Activated B cell treated with CpG ODN at 0.5 μM for 24 hours (primary cell): ENCODE data around the gene PCDH17. TPM values are rescaled to one million over a fixed set of nuclear protein-coding genes. Genes with fewer than 3 reads are reported as not detected.

ENCODE experiments used
- ATAC-seq: fragments of 200-7000 bp; cut with Tn5 transposase; one replicate; pipeline ENCODE4 v1.10.0; 2021; ENCODE audit warnings: low read depth, mild to moderate bottlenecking, moderate library complexity
- CTCF ChIA-PET: fragments of 350-600 bp; sonication (Branson Sonifier 250); formaldehyde crosslinking; loops from one replicate; lab custom pipeline; 2021; ENCODE audit warnings: antibody characterized with exemption; lab: Charles Lee
- POLR2A ChIA-PET: fragments of 350-600 bp; sonication (Branson Sonifier 250); formaldehyde crosslinking; loops from one replicate; lab custom pipeline; 2021; ENCODE audit warnings: antibody characterized with exemption; lab: Charles Lee
- DNase-seq: peaks from one replicate; pipeline ENCODE4 v3.0.0; 2022
- H3K27ac Mint-ChIP-seq: one replicate; pipeline ENCODE4 v1.8.0; 2020; ENCODE audit warnings: mixed read lengths
- H3K27me3 Mint-ChIP-seq: one replicate; pipeline ENCODE4 v1.8.0; 2021; ENCODE audit warnings: mixed read lengths
- H3K36me3 Mint-ChIP-seq: one replicate; pipeline ENCODE4 v1.8.0; 2021; ENCODE audit warnings: low read depth, mixed read lengths
- H3K4me1 Mint-ChIP-seq: one replicate; pipeline ENCODE4 v1.8.0; 2021; ENCODE audit warnings: mixed read lengths
- H3K4me3 Mint-ChIP-seq: one replicate; pipeline ENCODE4 v1.8.0; 2020; ENCODE audit warnings: mild to moderate bottlenecking, mixed read lengths
- H3K9me3 Mint-ChIP-seq: one replicate; pipeline ENCODE4 v1.8.0; 2020; ENCODE audit warnings: mixed read lengths
- CTCF ChIP-seq: fragments of 200-600 bp; IDR thresholded peaks from one replicate; pipeline ENCODE4 v1.8.0; 2022; ENCODE audit warnings: antibody characterized with exemption, mild to moderate bottlenecking
- intact Hi-C: fragments of 100-400 bp; cut with micrococcal nuclease; formaldehyde crosslinking; loops from one replicate; pipeline ENCODE4 v1.15.1; 2024
- total RNA-seq: library from RNA; stranded (reverse); gene quantifications from 2 replicates; pipeline ENCODE4 v1.2.3, GENCODE V29; 2022

PCDH17 gene
- total RNA-seq, 1 donor from 2014 or later = not detected

DNA sequence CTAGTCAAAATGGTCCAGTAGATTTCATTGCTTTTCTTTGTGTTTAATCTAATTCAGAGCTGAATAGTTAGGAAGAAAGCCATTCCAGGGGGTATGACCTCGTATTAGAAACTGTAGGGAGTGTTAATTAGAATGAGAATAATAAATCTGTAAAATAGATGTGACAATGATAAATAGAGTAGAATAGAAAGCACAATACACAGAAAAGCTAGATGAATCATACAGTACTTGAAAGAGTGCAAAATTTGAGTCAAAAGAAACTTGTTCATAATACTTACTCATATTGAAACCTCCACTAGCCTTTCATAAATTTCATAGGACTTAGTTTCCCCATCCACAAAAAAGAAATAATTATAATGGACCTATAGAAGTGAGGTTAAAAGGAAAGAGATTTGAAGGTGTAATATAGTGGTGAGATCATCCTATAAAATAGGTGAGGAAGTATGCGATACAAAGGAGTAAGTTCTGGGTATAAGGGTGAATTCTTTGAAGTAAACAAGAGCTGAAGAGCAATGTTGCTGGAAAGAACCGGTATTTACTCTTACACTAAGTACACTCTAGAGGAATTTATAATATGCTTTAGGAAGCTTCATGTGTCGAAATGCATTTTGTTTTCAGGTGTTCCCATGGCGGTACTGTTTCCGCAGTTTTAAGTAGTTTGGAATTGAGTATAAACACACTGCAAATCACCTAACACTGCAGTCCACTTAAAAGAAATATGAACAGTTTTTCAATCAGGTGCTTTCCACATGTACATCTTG is 21.9 kb downstream of the PCDH17 start:
- H3K9me3 Mint-ChIP-seq = peaks cover 2% of the 10 kb centered on the region
- ChIA-PET CTCF (no interaction called here), POLR2A (no interaction called here)
- no peak overlapping the region for H3K4me3 Mint-ChIP-seq
- H3K27me3 Mint-ChIP-seq = no peaks in the 10 kb centered on the region
- H3K27ac Mint-ChIP-seq = no peak overlapping the region
- no peak for ATAC-seq
- no peak for DNase-seq
- no peaks in the 10 kb centered on the region for H3K4me1 Mint-ChIP-seq
- TF ChIP-seq CTCF = no peak
- H3K36me3 Mint-ChIP-seq = no peaks in the 10 kb centered on the region
- intact Hi-C loops = no loop called here

DNA sequence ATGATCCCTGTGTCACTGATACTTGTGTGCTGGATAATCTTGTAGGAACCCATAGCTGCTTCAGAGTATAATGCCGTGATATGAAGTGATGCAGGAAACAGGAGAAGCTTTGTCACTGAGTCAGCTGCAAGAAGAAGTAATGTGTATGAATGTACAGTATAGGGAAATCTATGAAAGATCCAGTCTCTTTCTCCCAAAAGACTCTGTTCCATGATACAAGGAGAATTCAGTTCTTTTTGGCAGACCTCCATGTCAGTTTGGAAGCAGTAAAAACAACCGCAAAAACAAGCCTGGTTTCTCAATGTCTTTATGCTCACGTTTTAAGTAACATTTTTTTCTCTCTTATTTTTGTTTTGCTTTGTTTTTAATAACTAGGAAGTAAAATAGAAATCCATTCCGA is 33.9 kb downstream of the PCDH17 start:
- intact Hi-C loops = no loop called here
- Mint-ChIP-seq H3K9me3 (peaks cover 2% of the 10 kb centered on the region), H3K27ac (no peak overlapping the region), H3K36me3 (no peaks in the 10 kb centered on the region), H3K4me3 (no peak overlapping the region), H3K4me1 (no peaks in the 10 kb centered on the region), H3K27me3 (no peaks in the 10 kb centered on the region)
- CTCF ChIA-PET = no interaction called here
- ATAC-seq = no peak
- TF ChIP-seq CTCF = no peak
- POLR2A ChIA-PET = no interaction called here
- DNase-seq = no peak

DNA sequence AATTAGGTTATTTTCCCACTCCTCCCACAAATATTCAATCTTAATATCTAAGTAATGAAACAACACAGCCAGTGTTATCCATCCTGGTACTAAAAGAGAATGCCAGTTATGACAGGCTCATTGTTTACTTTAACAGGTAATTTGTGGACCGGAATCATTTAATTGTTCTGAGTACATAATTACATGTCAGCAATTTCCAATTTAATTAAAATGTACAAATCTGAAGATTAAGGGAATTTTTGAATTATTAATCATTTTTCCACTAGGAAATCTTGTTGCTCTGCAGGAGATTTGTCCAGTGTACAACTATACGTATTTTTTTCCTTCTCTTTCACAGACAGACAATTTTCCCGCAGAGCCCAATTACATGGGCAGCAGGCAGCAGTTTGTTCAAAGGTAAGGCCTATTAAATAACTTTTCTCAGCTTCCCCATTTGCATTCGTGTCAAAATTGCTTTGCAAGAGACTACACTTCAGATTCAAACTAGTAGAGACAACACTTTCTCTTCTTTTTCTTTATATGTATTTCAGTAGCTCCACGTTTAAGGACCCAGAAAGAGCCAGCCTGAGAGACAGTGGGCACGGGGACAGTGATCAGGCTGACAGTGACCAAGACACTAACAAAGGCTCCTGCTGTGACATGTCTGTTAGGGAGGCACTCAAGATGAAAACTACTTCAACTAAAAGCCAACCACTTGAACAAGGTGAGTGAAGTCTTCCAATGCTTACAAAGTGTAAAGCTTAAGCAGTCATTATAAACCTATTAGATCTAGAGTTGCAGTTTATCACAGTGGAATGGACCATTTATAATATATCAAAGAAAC is 34.8 kb downstream of the PCDH17 start:
- H3K9me3 Mint-ChIP-seq = peaks cover 1% of the 10 kb centered on the region
- no peak overlapping the region for H3K4me3 Mint-ChIP-seq
- H3K27ac Mint-ChIP-seq = no peak overlapping the region
- ChIA-PET POLR2A (no interaction called here), CTCF (no interaction called here)
- H3K27me3 Mint-ChIP-seq = no peaks in the 10 kb centered on the region
- TF ChIP-seq CTCF = no peak
- H3K36me3 Mint-ChIP-seq = no peaks in the 10 kb centered on the region
- H3K4me1 Mint-ChIP-seq = no peaks in the 10 kb centered on the region
- ATAC-seq (no peak), DNase-seq (no peak)
- intact Hi-C loops = no loop called here

DNA sequence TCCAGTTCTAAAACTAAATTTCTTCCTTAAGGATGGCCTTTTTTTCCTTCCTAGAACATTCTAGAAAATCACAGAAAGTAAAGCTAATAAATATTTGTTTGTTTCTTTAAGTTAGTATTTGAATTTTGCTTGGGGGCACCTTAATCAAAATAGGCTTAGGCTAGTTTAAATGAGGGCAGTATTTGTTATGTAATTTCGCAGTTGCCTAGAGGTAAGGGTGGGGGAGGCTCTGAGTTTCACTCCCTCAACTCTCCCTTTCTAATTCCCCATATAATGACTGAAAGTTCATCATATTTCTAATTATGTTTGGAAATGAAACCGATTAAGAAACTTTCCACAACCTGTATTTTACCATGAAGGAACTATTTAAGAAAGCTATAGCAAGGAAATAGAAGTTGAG is 40.6 kb downstream of the PCDH17 start:
- Mint-ChIP-seq H3K27ac (no peak overlapping the region), H3K4me3 (no peak overlapping the region), H3K9me3 (no peaks in the 10 kb centered on the region), H3K4me1 (no peaks in the 10 kb centered on the region), H3K36me3 (no peaks in the 10 kb centered on the region), H3K27me3 (no peaks in the 10 kb centered on the region)
- ChIA-PET POLR2A (no interaction called here), CTCF (no interaction called here)
- intact Hi-C loops = no loop called here
- DNase-seq = no peak
- ATAC-seq = no peak
- TF ChIP-seq CTCF = no peak

DNA sequence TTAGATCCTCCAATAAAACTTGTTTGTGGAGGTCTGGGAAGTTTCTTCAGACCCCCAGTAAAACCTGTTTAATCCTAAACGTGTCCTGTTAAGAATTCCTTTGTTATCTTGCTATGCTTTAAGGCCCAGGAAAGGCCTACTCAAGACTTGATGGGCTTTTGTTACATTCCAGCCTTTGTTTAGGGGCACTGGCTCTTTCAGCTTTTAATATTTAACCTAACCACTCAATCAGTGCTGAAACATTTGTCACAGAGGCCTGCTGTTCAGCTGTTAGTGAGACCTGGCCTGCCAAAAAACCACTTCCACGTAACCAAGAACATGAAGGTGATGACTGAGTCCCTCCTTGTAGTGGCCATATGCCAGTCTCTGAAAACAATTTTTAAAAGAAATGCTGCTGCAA is 41.7 kb downstream of the PCDH17 start:
- Mint-ChIP-seq H3K27ac (no peak overlapping the region), H3K36me3 (no peaks in the 10 kb centered on the region), H3K4me1 (no peaks in the 10 kb centered on the region), H3K27me3 (no peaks in the 10 kb centered on the region), H3K9me3 (no peaks in the 10 kb centered on the region), H3K4me3 (no peak overlapping the region)
- POLR2A ChIA-PET = no interaction called here
- CTCF ChIA-PET = no interaction called here
- TF ChIP-seq CTCF = no peak
- no peak for DNase-seq
- ATAC-seq = no peak
- intact Hi-C loops = no loop called here
